ENCODE measurements around the gene HIVEP3. TPM values are rescaled to one million over a fixed set of nuclear protein-coding genes. Genes with fewer than 3 reads are reported as not detected.

HIVEP3 gene
- total RNA-seq, 4 donors from 2014 or later, result 4.6 to 8.3 (median 6.5) TPM

GRCh38 chr1:41510531-41511238, 408.0 kb downstream of the HIVEP3 start:
- Histone ChIP-seq H3K27ac (no peak overlapping the region), H3K27me3 (no peaks in the 10 kb centered on the region), H3K4me3 (no peak overlapping the region), H3K36me3 (no peaks in the 10 kb centered on the region), H3K4me1 (peaks cover 0 to 11% (median 2%) of the 10 kb centered on the region in 4 donors), H3K9me3 (no peaks in the 10 kb centered on the region)
- no peak for DNase-seq
- no peak for TF ChIP-seq POLR2A (IDR thresholded peaks at IDR 0.05)
- TF ChIP-seq CTCF (IDR thresholded peaks at IDR 0.05), result no peak

DNA sequence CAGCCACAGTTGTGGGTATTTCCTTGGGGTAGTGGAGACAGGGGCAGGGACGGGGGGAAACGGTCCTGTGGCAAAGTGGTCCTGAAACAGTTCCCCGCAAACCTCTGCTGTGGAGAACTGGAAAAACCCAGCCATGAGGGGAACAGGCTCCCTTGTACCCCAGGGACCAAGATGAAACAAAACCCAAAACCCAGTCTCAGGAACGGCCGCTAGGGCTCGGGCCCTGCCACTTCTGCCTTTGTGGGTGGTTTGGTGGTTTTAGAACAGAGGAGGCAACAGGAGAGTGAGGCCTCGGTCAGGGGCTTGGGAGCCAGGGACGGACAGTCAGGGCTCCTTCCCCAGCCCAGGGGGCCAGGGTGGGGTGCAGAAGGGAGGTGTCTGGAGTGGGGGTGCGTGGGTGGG, 409.5 kb downstream of the HIVEP3 start:
- Histone ChIP-seq H3K4me1 (no peaks in the 10 kb centered on the region), H3K27ac (no peak overlapping the region), H3K9me3 (no peaks in the 10 kb centered on the region), H3K27me3 (no peaks in the 10 kb centered on the region), H3K4me3 (no peak overlapping the region), H3K36me3 (no peaks in the 10 kb centered on the region)
- TF ChIP-seq CTCF (IDR thresholded peaks at IDR 0.05) (no peak), POLR2A (IDR thresholded peaks at IDR 0.05) (no peak)
- DNase-seq, result no peak

- DNase-seq, result no peak
- H3K36me3 ChIP-seq, result no peaks in the 10 kb centered on the region
- H3K27ac ChIP-seq, result no peak overlapping the region
- no peaks in the 10 kb centered on the region for H3K27me3 ChIP-seq
- no peaks in the 10 kb centered on the region for H3K4me1 ChIP-seq
- no peak for TF ChIP-seq CTCF (IDR thresholded peaks at IDR 0.05)
- TF ChIP-seq POLR2A (IDR thresholded peaks at IDR 0.05), result no peak
- no peaks in the 10 kb centered on the region for H3K9me3 ChIP-seq
- no peak overlapping the region for H3K4me3 ChIP-seq
Observed at GRCh38 chr1:41508290-41508689, 410.4 kb downstream of the HIVEP3 start.

DNA sequence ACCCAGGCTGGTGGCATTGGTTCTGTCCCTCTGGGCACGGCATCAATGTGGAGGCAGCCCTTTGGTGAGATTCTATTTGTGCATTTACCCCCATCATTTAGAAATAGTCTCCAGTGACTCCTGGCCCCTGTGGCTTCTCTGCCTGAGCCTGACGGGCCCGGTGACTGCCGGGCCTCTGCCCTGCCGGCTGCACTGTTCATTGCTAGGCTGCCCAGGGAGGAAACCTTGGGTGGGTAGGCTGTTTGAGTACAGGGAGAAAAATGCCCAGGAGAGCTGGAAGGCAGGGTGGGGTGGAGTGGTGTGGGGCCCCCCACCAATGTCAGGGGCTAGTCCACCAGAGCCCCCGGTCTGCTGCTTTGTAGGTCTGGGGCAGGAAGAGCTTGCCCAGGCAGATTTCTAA, 410.9 kb downstream of the HIVEP3 start:
- no peak for TF ChIP-seq POLR2A (IDR thresholded peaks at IDR 0.05)
- no peak for DNase-seq
- no peaks in the 10 kb centered on the region for H3K36me3 ChIP-seq
- H3K4me3 ChIP-seq, result no peak overlapping the region
- H3K4me1 ChIP-seq, result peaks cover 0 to 2% (median 0%) of the 10 kb centered on the region in 4 donors
- H3K27me3 ChIP-seq, result no peaks in the 10 kb centered on the region
- no peak overlapping the region for H3K27ac ChIP-seq
- no peaks in the 10 kb centered on the region for H3K9me3 ChIP-seq

DNA sequence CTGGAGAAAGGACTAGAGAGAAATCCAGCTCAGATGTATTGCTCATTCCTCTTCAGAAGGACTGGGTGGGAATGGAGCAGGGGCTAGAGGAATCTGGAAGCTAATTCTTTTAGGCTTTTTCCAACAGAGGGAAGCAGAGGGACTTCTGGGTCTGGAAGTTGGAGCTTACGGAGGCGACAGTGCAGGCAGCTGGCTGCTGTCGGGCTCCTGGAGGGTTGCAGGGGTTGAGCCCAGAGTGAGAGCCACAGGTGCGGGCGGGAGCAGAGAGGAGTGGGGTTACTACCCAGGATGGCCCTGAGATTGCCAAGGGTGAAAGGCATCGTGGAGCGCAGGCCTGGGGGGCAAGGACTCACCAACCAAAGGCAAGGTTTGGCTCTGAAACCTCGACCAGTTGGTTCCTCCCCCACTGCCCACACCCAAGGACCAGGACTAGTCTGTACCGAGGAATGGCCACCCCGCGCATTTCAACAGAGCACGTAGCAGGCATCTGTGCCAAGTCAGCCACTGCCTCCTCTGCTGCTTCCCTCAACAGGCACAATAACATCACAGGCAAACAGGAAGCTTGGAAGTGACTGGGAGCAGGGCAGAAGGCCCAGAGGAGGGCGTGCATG, 411.5 kb downstream of the HIVEP3 start:
- no peaks in the 10 kb centered on the region for H3K36me3 ChIP-seq
- H3K4me1 ChIP-seq, result peaks cover 0 to 8% (median 0%) of the 10 kb centered on the region in 4 donors
- no peak for DNase-seq
- H3K9me3 ChIP-seq, result no peaks in the 10 kb centered on the region
- no peak overlapping the region for H3K27ac ChIP-seq
- H3K4me3 ChIP-seq, result no peak overlapping the region
- no peaks in the 10 kb centered on the region for H3K27me3 ChIP-seq
- TF ChIP-seq POLR2A (IDR thresholded peaks at IDR 0.05) (no peak), CTCF (IDR thresholded peaks at IDR 0.05) (no peak)
